Measurements from ENCODE around the gene SRP19. TPM values are rescaled to one million over a fixed set of nuclear protein-coding genes. Genes with fewer than 3 reads are reported as not detected.

SRP19 gene
- total RNA-seq, 2 experiments from 2014 or later: 50.1 to 55.9 TPM

GRCh38 chr5:112914584-112914983, 53.5 kb downstream of the SRP19 start:
- no peaks in the 10 kb centered on the region for H3K27me3 Mint-ChIP-seq
- H3K4me3 Mint-ChIP-seq: no peak overlapping the region
- no peaks in the 10 kb centered on the region for H3K9me3 Mint-ChIP-seq (ENCODE audit: low read depth)
- DNase-seq (no peak), ATAC-seq (no peak)
- CTCF ChIA-PET: interaction anchor here (1.0 to 1.5 kb wide), 4 partner anchors 10 to 59 kb away, joined by 3 to 4 read pairs (median 3); no protein-coding TSS in a partner anchor
- H3K36me3 Mint-ChIP-seq: peaks cover 78% of the 10 kb centered on the region
- peaks cover 65% of the 10 kb centered on the region for H3K4me1 Mint-ChIP-seq
- no peak overlapping the region for H3K27ac Mint-ChIP-seq

GRCh38 chr5:112915831-112916230, 54.7 kb downstream of the SRP19 start:
- peaks cover 75% of the 10 kb centered on the region for H3K36me3 Mint-ChIP-seq
- DNase-seq: no peak
- H3K4me3 Mint-ChIP-seq: peak overlapping the region; percentile 6
- H3K4me1 Mint-ChIP-seq: peaks cover 70% of the 10 kb centered on the region
- H3K27ac Mint-ChIP-seq: peak overlapping the region; percentile 76
- ATAC-seq: peak; percentile 74
- CTCF ChIA-PET: interaction anchor here (0.6 to 1.7 kb wide), 11 partner anchors 9 to 224 kb away, joined by 3 to 6 read pairs (median 5); no protein-coding TSS in a partner anchor
- no peaks in the 10 kb centered on the region for H3K9me3 Mint-ChIP-seq (ENCODE audit: low read depth)
- no peaks in the 10 kb centered on the region for H3K27me3 Mint-ChIP-seq

GRCh38 chr5:112917453-112917995, 56.4 kb downstream of the SRP19 start:
- no peaks in the 10 kb centered on the region for H3K27me3 Mint-ChIP-seq
- H3K4me3 Mint-ChIP-seq: no peak overlapping the region
- peaks cover 71% of the 10 kb centered on the region for H3K4me1 Mint-ChIP-seq
- DNase-seq: peak; percentile 56
- H3K27ac Mint-ChIP-seq: no peak overlapping the region
- ATAC-seq: no peak
- peaks cover 69% of the 10 kb centered on the region for H3K36me3 Mint-ChIP-seq
- CTCF ChIA-PET: interaction anchor here (0.8 to 1.2 kb wide), 2 partner anchors 20 to 46 kb away, joined by 3 to 5 read pairs; no protein-coding TSS in a partner anchor
- H3K9me3 Mint-ChIP-seq (ENCODE audit: low read depth): no peaks in the 10 kb centered on the region

GRCh38 chr5:112918136-112918535, 57.0 kb downstream of the SRP19 start:
- peaks cover 63% of the 10 kb centered on the region for H3K36me3 Mint-ChIP-seq
- H3K9me3 Mint-ChIP-seq (ENCODE audit: low read depth): no peaks in the 10 kb centered on the region
- CTCF ChIA-PET: interaction anchor here (0.8 to 1.2 kb wide), 2 partner anchors 21 to 46 kb away, joined by 3 to 5 read pairs; no protein-coding TSS in a partner anchor
- no peak overlapping the region for H3K27ac Mint-ChIP-seq
- H3K4me1 Mint-ChIP-seq: peaks cover 71% of the 10 kb centered on the region
- DNase-seq (no peak), ATAC-seq (no peak)
- no peak overlapping the region for H3K4me3 Mint-ChIP-seq
- no peaks in the 10 kb centered on the region for H3K27me3 Mint-ChIP-seq

- ATAC-seq (no peak), DNase-seq (no peak)
- Mint-ChIP-seq H3K4me3 (no peak overlapping the region), H3K9me3 (ENCODE audit: low read depth) (no peaks in the 10 kb centered on the region), H3K27me3 (no peaks in the 10 kb centered on the region), H3K27ac (no peak overlapping the region), H3K36me3 (peaks cover 59% of the 10 kb centered on the region), H3K4me1 (peaks cover 75% of the 10 kb centered on the region)
- CTCF ChIA-PET: interaction anchor here (0.8 to 1.2 kb wide), 2 partner anchors 21 to 45 kb away, joined by 3 to 5 read pairs; no protein-coding TSS in a partner anchor
Observed at GRCh38 chr5:112918679-112919078, 57.6 kb downstream of the SRP19 start.

Other genes with a start within 250 kb of the SRP19 start
- 10 to 100 TPM; 22.9 to 26.2 TPM for gene APC, start 123.4 kb upstream of the SRP19 start, total RNA-seq
- gene REEP5, start 60.9 kb downstream of the SRP19 start, total RNA-seq: 10 to 100 TPM; 91.0 to 97.0 TPM
- 100 to 1,000 TPM in 1 of 2 experiments, 10 to 100 TPM in 1; 90.4 to 108 TPM for gene DCP2, start 115.5 kb downstream of the SRP19 start, total RNA-seq